H1 (cell line): ENCODE data around the gene SLC52A1. TPM values are rescaled to one million over a fixed set of nuclear protein-coding genes. Genes with fewer than 3 reads are reported as not detected.

Source experiments
- CTCF ChIA-PET: fragments of 300-600 bp; sonication (Branson Sonifier 250); formaldehyde crosslinking; loops from one replicate; lab custom pipeline; 2021; ENCODE audit not compliant: partially characterized antibody; lab: Charles Lee
- POLR2A ChIA-PET: fragments of 300-600 bp; sonication (Branson Sonifier 250); formaldehyde crosslinking; loops from one replicate; lab custom pipeline; 2021; ENCODE audit warnings: inconsistent platforms; ENCODE audit not compliant: partially characterized antibody; lab: Charles Lee
- DNase-seq, 2 experiments: peaks; one replicate each; pipeline versions ENCODE4 v3.0.0 to v3.0.0-alpha.2; 2010 to 2022; ENCODE audit warnings: low spot score in 2 of 2, low read depth in 1 of 2, mixed read lengths in 1 of 2
- FAIRE-seq: peaks from 2 replicates; lab custom pipeline; 2011; peaks lifted over from hg19 to GRCh38; lab: Jason Lieb, UNC
- H2AFZ ChIP-seq: 2 replicates; pipeline ENCODE4 v1.8.1; 2012; ENCODE audit warnings: low read length, inconsistent platforms
- H2AK5ac ChIP-seq: 2 replicates; pipeline ENCODE4 v1.6.1; 2013; ENCODE audit warnings: low read depth, low read length
- H2BK120ac ChIP-seq: replicated peaks from 2 replicates; pipeline ENCODE3; 2013; ENCODE audit warnings: low read depth, low read length, inconsistent platforms
- H2BK12ac ChIP-seq: 2 replicates; pipeline ENCODE4 v1.6.1; 2013; ENCODE audit warnings: low read depth, low read length
- H2BK15ac ChIP-seq: 2 replicates; pipeline ENCODE4 v1.6.1; 2013; ENCODE audit warnings: low read length
- H2BK20ac ChIP-seq: 2 replicates; pipeline ENCODE4 v1.6.1; 2013; ENCODE audit warnings: low read length
- H2BK5ac ChIP-seq: 2 replicates; pipeline ENCODE4 v1.6.1; 2013; ENCODE audit warnings: low read depth, low read length
- H3K14ac ChIP-seq: 2 replicates; pipeline ENCODE4 v1.6.1; 2013; ENCODE audit warnings: inconsistent platforms; ENCODE audit not compliant: insufficient read length
- H3K18ac ChIP-seq: 2 replicates; pipeline ENCODE4 v1.6.1; 2013; ENCODE audit warnings: low read length; ENCODE audit errors: extremely low read depth
- H3K23ac ChIP-seq: 2 replicates; pipeline ENCODE4 v1.6.1; 2013; ENCODE audit warnings: inconsistent platforms; ENCODE audit not compliant: insufficient read length
- H3K23me2 ChIP-seq: 2 replicates; pipeline ENCODE4 v1.6.1; 2013; ENCODE audit warnings: low read depth, low read length
- H3K27ac ChIP-seq: 2 replicates; pipeline ENCODE4 v1.6.1; 2011; ENCODE audit warnings: low read depth, low read length, inconsistent platforms
- H3K27me3 ChIP-seq, 4 experiments: replicated peaks in 1 of 4; 1 replicate in 1 of 4; 2 replicates in 3 of 4; pipeline versions ENCODE4 v1.6.1 to v1.8.1; 2011 to 2013; ENCODE audit warnings: low read length in 3 of 4, mild to moderate bottlenecking in 3 of 4, inconsistent platforms in 2 of 4, mixed read lengths in 2 of 4, moderate library complexity in 1 of 4; ENCODE audit not compliant: control insufficient read depth in 3 of 4, insufficient read depth in 3 of 4; ENCODE audit errors: extremely low read depth in 1 of 4
- H3K36me3 ChIP-seq, 4 experiments: 2 replicates each; pipeline versions ENCODE4 v1.6.1 to v1.8.1; 2011 to 2013; ENCODE audit warnings: mild to moderate bottlenecking in 4 of 4, low read length in 3 of 4, moderate library complexity in 2 of 4, control low read depth in 1 of 4, inconsistent platforms in 1 of 4; ENCODE audit not compliant: insufficient read depth in 4 of 4, control insufficient read depth in 2 of 4
- H3K4ac ChIP-seq: replicated peaks from 2 replicates; pipeline ENCODE3; 2013; ENCODE audit warnings: low read length, low read depth, mixed read lengths, inconsistent platforms; ENCODE audit not compliant: insufficient read length
- H3K4me1 ChIP-seq, 4 experiments: replicated peaks in 1 of 4; 1 replicate in 1 of 4; 2 replicates in 3 of 4; pipeline versions ENCODE4 v1.6.1 to v1.8.1; 2011 to 2013; ENCODE audit warnings: low read length in 3 of 4, inconsistent platforms in 2 of 4, mixed read lengths in 1 of 4; ENCODE audit not compliant: insufficient read depth in 4 of 4, control insufficient read depth in 3 of 4
- H3K4me2 ChIP-seq, 2 experiments: 2 replicates each; pipeline versions ENCODE4 v1.6.1 to v1.8.1; 2011 to 2013; ENCODE audit warnings: low read depth in 2 of 2, low read length in 2 of 2, control low read depth in 1 of 2, inconsistent platforms in 1 of 2, mild to moderate bottlenecking in 1 of 2; ENCODE audit not compliant: insufficient read depth in 1 of 2
- H3K4me3 ChIP-seq, 4 experiments: fragments of 200-600, 300-600 bp in 1 of 4; sonication (generic), shearing (Covaris generic), sonication (Bioruptor Twin) in 1 of 4; 2 replicates each; pipeline versions ENCODE4 v1.5.1 to v1.8.1; 2011 to 2016; ENCODE audit warnings: low read length in 4 of 4, low read depth in 3 of 4, control low read depth in 2 of 4, inconsistent platforms in 2 of 4, mild to moderate bottlenecking in 2 of 4, mixed read lengths in 1 of 4, moderate library complexity in 1 of 4; ENCODE audit not compliant: insufficient read depth in 2 of 4; ENCODE audit errors: extremely low read depth in 1 of 4
- H3K56ac ChIP-seq: replicated peaks from 2 replicates; pipeline ENCODE3; 2013; ENCODE audit warnings: low read depth, mild to moderate bottlenecking, mixed read lengths, low read length, inconsistent platforms; ENCODE audit not compliant: insufficient read length
- H3K79me1 ChIP-seq: 2 replicates; pipeline ENCODE4 v1.6.1; 2013; ENCODE audit warnings: low read depth, low read length, control low read depth
- H3K79me2 ChIP-seq, 2 experiments: 2 replicates each; pipeline versions ENCODE4 v1.6.1 to v1.8.1; 2012 to 2013; ENCODE audit warnings: low read length in 2 of 2, mild to moderate bottlenecking in 2 of 2, inconsistent platforms in 1 of 2; ENCODE audit not compliant: insufficient read depth in 2 of 2, control insufficient read depth in 1 of 2
- H3K9ac ChIP-seq, 4 experiments: replicated peaks in 1 of 4; 1 replicate in 1 of 4; 2 replicates in 3 of 4; pipeline versions ENCODE4 v1.6.1 to v1.8.1; 2011 to 2013; ENCODE audit warnings: low read depth in 3 of 4, low read length in 3 of 4, control low read depth in 2 of 4, mild to moderate bottlenecking in 2 of 4, moderate library complexity in 2 of 4, inconsistent platforms in 1 of 4; ENCODE audit errors: extremely low read depth in 1 of 4
- H3K9me3 ChIP-seq, 2 experiments: 2 replicates each; pipeline versions ENCODE4 v1.6.1 to v1.8.1; 2012 to 2013; ENCODE audit warnings: mild to moderate bottlenecking in 2 of 2, moderate library complexity in 2 of 2, control low read depth in 1 of 2, inconsistent platforms in 1 of 2, low read depth in 1 of 2, low read length in 1 of 2, mixed read lengths in 1 of 2; ENCODE audit not compliant: insufficient read depth in 2 of 2
- H4K20me1 ChIP-seq, 2 experiments: replicated peaks in 1 of 2; 2 replicates each; pipeline versions ENCODE3 to v1.8.1; 2011 to 2013; ENCODE audit warnings: inconsistent platforms in 2 of 2, low read length in 2 of 2, mild to moderate bottlenecking in 1 of 2; ENCODE audit not compliant: insufficient read depth in 2 of 2, control insufficient read depth in 1 of 2
- H4K5ac ChIP-seq: 2 replicates; pipeline ENCODE4 v1.6.1; 2013; ENCODE audit warnings: low read length, low read depth, mixed read lengths, inconsistent platforms; ENCODE audit not compliant: insufficient read length
- H4K8ac ChIP-seq: 2 replicates; pipeline ENCODE4 v1.8.0; 2013; ENCODE audit warnings: mild to moderate bottlenecking, moderate library complexity, low read length, inconsistent platforms; ENCODE audit not compliant: insufficient read depth; ENCODE audit errors: extremely low read depth
- H4K91ac ChIP-seq: replicated peaks from 2 replicates; pipeline ENCODE3; 2013; ENCODE audit warnings: low read length, mixed read lengths, inconsistent platforms; ENCODE audit not compliant: insufficient read length
- CBX5 ChIP-seq: fragments of 300-800, 300-1000 bp; sonication (generic); IDR thresholded peaks from 2 replicates; pipeline ENCODE4 v1.7.1; 2016; ENCODE audit warnings: antibody characterized with exemption, low read length, low read depth
- CBX8 ChIP-seq: fragments of 300-800, 300-1000 bp; sonication (generic); IDR thresholded peaks from 2 replicates; pipeline ENCODE4 v1.7.1; 2016; ENCODE audit warnings: low read depth, low read length, borderline replicate concordance
- EGR1 ChIP-seq: IDR thresholded peaks from 2 replicates; pipeline ENCODE4 v1.6.1; 2011; ENCODE audit warnings: low read depth, low read length, borderline replicate concordance
- EP300 ChIP-seq, 2 experiments: IDR thresholded peaks; 1 replicate in 1 of 2; 2 replicates in 1 of 2; pipeline ENCODE4 v1.6.1; 2011 to 2012; ENCODE audit warnings: low read depth in 2 of 2, low read length in 2 of 2, mild to moderate bottlenecking in 2 of 2, borderline replicate concordance in 1 of 2, inconsistent platforms in 1 of 2, moderate library complexity in 1 of 2
- GABPA ChIP-seq: IDR thresholded peaks from 2 replicates; pipeline ENCODE4 v1.6.1; 2011; ENCODE audit warnings: mild to moderate bottlenecking, low read length, moderate library complexity, borderline replicate concordance; ENCODE audit not compliant: insufficient read depth
- JUND ChIP-seq: IDR thresholded peaks from 2 replicates; pipeline ENCODE4 v1.6.1; 2011; ENCODE audit warnings: mild to moderate bottlenecking, improper control_type of control experiment, low read length
- RNF2 ChIP-seq: fragments of 200-900, 300-1000 bp; sonication (generic); IDR thresholded peaks from 2 replicates; pipeline ENCODE4 v1.7.1; 2016; ENCODE audit warnings: borderline replicate concordance, low read depth, mild to moderate bottlenecking, antibody characterized with exemption, low read length; ENCODE audit not compliant: poor library complexity, severe bottlenecking; ENCODE audit errors: missing control alignments
- SIX5 ChIP-seq: IDR thresholded peaks from 2 replicates; pipeline ENCODE4 v1.6.1; 2011; ENCODE audit warnings: mild to moderate bottlenecking, low read depth, low read length
- WGBS, 2 experiments: shearing (Covaris generic) in 1 of 2; methylation state at CpG; one replicate each; pipeline versions ENCODE4 v1.1.6 to v1.1.7; 2013 to 2015; ENCODE audit warnings: low lambda C conversion rate in 2 of 2, mixed read lengths in 2 of 2, inconsistent platforms in 1 of 2, low coverage in 1 of 2, missing lambda C conversion rate in 1 of 2; ENCODE audit not compliant: insufficient replicate concordance in 2 of 2, insufficient coverage in 1 of 2, insufficient read length in 1 of 2; ENCODE audit errors: extremely low coverage in 1 of 2, missing lambda C conversion rate in 1 of 2; 5-methylcytosine and 5-hydroxymethylcytosine counted together
- polyA plus RNA-seq, 7 experiments: library from polyadenylated mRNA; depleted of rRNA in 3 of 7; stranded (reverse) in 5 of 7; unstranded in 2 of 7; fragments of >200 nt in 5 of 7; fragments of 200-250 nt in 2 of 7; gene quantifications; 1 replicate in 5 of 7; 2 replicates in 1 of 7; 4 replicates in 1 of 7; pipeline versions ENCODE4 v1.2.1 to v1.2.3, GENCODE V29; 2011 to 2013; ENCODE audit warnings: missing spikeins in 2 of 7, mixed read lengths in 2 of 7
- total RNA-seq: library from RNA; stranded (reverse); fragmentation: NEBNext Ultra II Directional; extraction: Animal tissue kit (Norgen Biotek cat#: 25700); gene quantifications from 2 replicates; pipeline ENCODE4 v1.2.1, GENCODE V29; 2021
- TF ChIP-seq, protein P1 (sequence below): IDR thresholded peaks from 2 replicates; pipeline ENCODE4 v1.6.1; 2011; ENCODE audit warnings: low read depth, mild to moderate bottlenecking, low read length; ENCODE audit not compliant: insufficient read depth
- TF ChIP-seq, protein P2 (sequence below), 3 experiments: IDR thresholded peaks; 1 replicate in 2 of 3; 2 replicates in 1 of 3; pipeline versions ENCODE4 v1.5.1 to v1.6.1; 2011; ENCODE audit warnings: low read length in 3 of 3, mild to moderate bottlenecking in 3 of 3, inconsistent platforms in 2 of 3, low read depth in 1 of 3, moderate library complexity in 1 of 3; ENCODE audit not compliant: insufficient read depth in 1 of 3; ENCODE audit errors: control extremely low read depth in 1 of 3

Gene SLC52A1
- total and polyA plus RNA-seq, 2 of the 8 experiments (the other 6 are each of a cell fraction or from before 2014, with no cell fraction given) = 0.61 to 0.67 TPM

DNA sequence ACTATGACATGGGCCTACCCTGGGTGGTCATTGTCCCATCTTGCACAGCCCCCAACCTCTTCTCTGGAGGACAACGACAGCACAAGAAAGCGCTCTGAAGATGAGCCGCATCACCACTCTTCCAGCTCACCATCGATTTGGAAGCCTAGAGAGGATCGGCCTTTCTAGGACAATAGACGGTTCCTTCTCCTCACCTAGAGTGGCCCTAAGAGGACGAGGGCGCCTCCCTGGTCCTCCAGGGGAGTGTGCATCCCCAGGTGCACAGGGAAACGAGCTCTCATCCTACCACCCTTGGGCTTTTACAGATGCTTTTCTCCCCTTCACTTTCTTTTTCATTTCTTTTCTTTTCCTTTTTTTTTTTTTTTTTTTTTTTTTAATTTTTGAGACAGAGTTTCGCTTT is 20.3 kb upstream of the SLC52A1 start:
- DNase-seq (no peak), FAIRE-seq (no peak)
- no peaks in the 10 kb centered on the region for H3K79me1 ChIP-seq
- H3K36me3 ChIP-seq = no peaks in the 10 kb centered on the region
- no peak overlapping the region for H3K14ac ChIP-seq
- no peaks in the 10 kb centered on the region for H4K20me1 ChIP-seq
- H4K5ac ChIP-seq = no peak overlapping the region
- CTCF ChIA-PET = interaction anchor here (1.1 to 1.6 kb wide), 4 partner anchors 10 to 127 kb away, joined by 3 to 6 read pairs (median 4); no protein-coding TSS in a partner anchor
- no peaks in the 10 kb centered on the region for H3K27me3 ChIP-seq
- H3K9me3 ChIP-seq = no peaks in the 10 kb centered on the region
- no peak overlapping the region for H2BK15ac ChIP-seq
- no peak overlapping the region for H2AK5ac ChIP-seq
- no peak overlapping the region for H3K27ac ChIP-seq
- no peak overlapping the region for H2BK120ac ChIP-seq
- H2BK20ac ChIP-seq = no peak overlapping the region
- H2BK5ac ChIP-seq = no peak overlapping the region
- H2BK12ac ChIP-seq = no peak overlapping the region
- no peak overlapping the region for H3K4me3 ChIP-seq
- H3K9ac ChIP-seq = no peak overlapping the region
- H3K4me1 ChIP-seq = no peaks in the 10 kb centered on the region
- H3K23me2 ChIP-seq = no peaks in the 10 kb centered on the region
- H3K79me2 ChIP-seq = no peaks in the 10 kb centered on the region
- POLR2A ChIA-PET = interaction anchor here (1.1 kb wide), 1 partner anchor 131 kb away, joined by 3 read pairs; no protein-coding TSS in a partner anchor
- no peak overlapping the region for H2AFZ ChIP-seq
- no peak overlapping the region for H3K4ac ChIP-seq
- H3K18ac ChIP-seq = no peak overlapping the region
- H3K4me2 ChIP-seq = no peak overlapping the region
- H3K23ac ChIP-seq = no peak overlapping the region
- no peak overlapping the region for H4K91ac ChIP-seq
- H3K56ac ChIP-seq = no peak overlapping the region
- no peak overlapping the region for H4K8ac ChIP-seq
- WGBS, 2 experiments = 87% methylated on average over 9 of the region's 10 CpGs; no CpG with 5 or more reads in 1 of the 2 experiments
- TF ChIP-seq CBX5 = no peak
- TF ChIP-seq CBX8 = no peak
- TF ChIP-seq, protein P1, sequence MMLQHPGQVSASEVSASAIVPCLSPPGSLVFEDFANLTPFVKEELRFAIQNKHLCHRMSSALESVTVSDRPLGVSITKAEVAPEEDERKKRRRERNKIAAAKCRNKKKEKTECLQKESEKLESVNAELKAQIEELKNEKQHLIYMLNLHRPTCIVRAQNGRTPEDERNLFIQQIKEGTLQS = no peak
- no peak for TF ChIP-seq GABPA
- no peak for TF ChIP-seq JUND
- TF ChIP-seq EP300 (IDR thresholded peaks at IDR 0.05; ENCODE audit: borderline replicate concordance in 1 of 2, low read depth in 2 of 2, low read length in 2 of 2) = no peak
- TF ChIP-seq EGR1 = peak; percentile 65; the same call in 1 of the 2 replicates
- no peak for TF ChIP-seq SIX5
- TF ChIP-seq, protein P2, sequence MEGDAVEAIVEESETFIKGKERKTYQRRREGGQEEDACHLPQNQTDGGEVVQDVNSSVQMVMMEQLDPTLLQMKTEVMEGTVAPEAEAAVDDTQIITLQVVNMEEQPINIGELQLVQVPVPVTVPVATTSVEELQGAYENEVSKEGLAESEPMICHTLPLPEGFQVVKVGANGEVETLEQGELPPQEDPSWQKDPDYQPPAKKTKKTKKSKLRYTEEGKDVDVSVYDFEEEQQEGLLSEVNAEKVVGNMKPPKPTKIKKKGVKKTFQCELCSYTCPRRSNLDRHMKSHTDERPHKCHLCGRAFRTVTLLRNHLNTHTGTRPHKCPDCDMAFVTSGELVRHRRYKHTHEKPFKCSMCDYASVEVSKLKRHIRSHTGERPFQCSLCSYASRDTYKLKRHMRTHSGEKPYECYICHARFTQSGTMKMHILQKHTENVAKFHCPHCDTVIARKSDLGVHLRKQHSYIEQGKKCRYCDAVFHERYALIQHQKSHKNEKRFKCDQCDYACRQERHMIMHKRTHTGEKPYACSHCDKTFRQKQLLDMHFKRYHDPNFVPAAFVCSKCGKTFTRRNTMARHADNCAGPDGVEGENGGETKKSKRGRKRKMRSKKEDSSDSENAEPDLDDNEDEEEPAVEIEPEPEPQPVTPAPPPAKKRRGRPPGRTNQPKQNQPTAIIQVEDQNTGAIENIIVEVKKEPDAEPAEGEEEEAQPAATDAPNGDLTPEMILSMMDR (IDR thresholded peaks at IDR 0.05; ENCODE audit: control extremely low read depth in 1 of 3, insufficient read depth in 1 of 3, low read depth in 1 of 3, low read length in 3 of 3) = peak; percentile 41 to 58 (median 50); a peak in 3 of 4 replicates
- no peak for TF ChIP-seq RNF2
